ENCODE results near the gene CISH. TPM values are rescaled to one million over a fixed set of nuclear protein-coding genes. Genes with fewer than 3 reads are reported as not detected.

Gene CISH
- total RNA-seq, 2 experiments from 2014 or later = 192 to 193 TPM

GRCh38 chr3:50625231-50626182 lies 13.9 kb upstream of the CISH start:
- DNase-seq = no peak
- Mint-ChIP-seq H3K4me1 (peaks cover 77% of the 10 kb centered on the region), H3K36me3 (peaks cover 43% of the 10 kb centered on the region), H3K9me3 (no peaks in the 10 kb centered on the region), H3K4me3 (peak overlapping the region; percentile 4), H3K27me3 (no peaks in the 10 kb centered on the region), H3K27ac (peak overlapping the region; percentile 95)

GRCh38 chr3:50624634-50625033 lies 13.1 kb upstream of the CISH start:
- Mint-ChIP-seq H3K27me3 (no peaks in the 10 kb centered on the region), H3K4me1 (peaks cover 79% of the 10 kb centered on the region), H3K27ac (peak overlapping the region; percentile 95), H3K9me3 (no peaks in the 10 kb centered on the region), H3K36me3 (peaks cover 49% of the 10 kb centered on the region), H3K4me3 (peak overlapping the region; percentile 72)
- no peak for DNase-seq

GRCh38 chr3:50623840-50624474 lies 12.4 kb upstream of the CISH start:
- Mint-ChIP-seq H3K4me3 (peak overlapping the region; percentile 72), H3K27me3 (no peaks in the 10 kb centered on the region), H3K9me3 (no peaks in the 10 kb centered on the region), H3K36me3 (peaks cover 53% of the 10 kb centered on the region), H3K27ac (peak overlapping the region; percentile 95), H3K4me1 (peaks cover 81% of the 10 kb centered on the region)
- peak; percentile 75 for DNase-seq

GRCh38 chr3:50622881-50623280 lies 11.3 kb upstream of the CISH start:
- Mint-ChIP-seq H3K9me3 (no peaks in the 10 kb centered on the region), H3K4me3 (no peak overlapping the region), H3K36me3 (peaks cover 59% of the 10 kb centered on the region), H3K27ac (peak overlapping the region; percentile 95), H3K27me3 (no peaks in the 10 kb centered on the region), H3K4me1 (peaks cover 75% of the 10 kb centered on the region)
- no peak for DNase-seq

GRCh38 chr3:50620820-50621219 lies 9.2 kb upstream of the CISH start:
- peak overlapping the region; percentile 79 for H3K27ac Mint-ChIP-seq
- H3K4me3 Mint-ChIP-seq = peak overlapping the region; percentile 91
- H3K36me3 Mint-ChIP-seq = peaks cover 53% of the 10 kb centered on the region
- DNase-seq = no peak
- no peaks in the 10 kb centered on the region for H3K9me3 Mint-ChIP-seq
- H3K27me3 Mint-ChIP-seq = no peaks in the 10 kb centered on the region
- peaks cover 64% of the 10 kb centered on the region for H3K4me1 Mint-ChIP-seq

GRCh38 chr3:50620420-50620819 lies 8.8 kb upstream of the CISH start:
- H3K36me3 Mint-ChIP-seq = peaks cover 55% of the 10 kb centered on the region
- peak overlapping the region; percentile 91 for H3K4me3 Mint-ChIP-seq
- no peaks in the 10 kb centered on the region for H3K27me3 Mint-ChIP-seq
- H3K4me1 Mint-ChIP-seq = peaks cover 68% of the 10 kb centered on the region
- DNase-seq = no peak
- H3K9me3 Mint-ChIP-seq = no peaks in the 10 kb centered on the region
- H3K27ac Mint-ChIP-seq = peak overlapping the region; percentile 79

DNA sequence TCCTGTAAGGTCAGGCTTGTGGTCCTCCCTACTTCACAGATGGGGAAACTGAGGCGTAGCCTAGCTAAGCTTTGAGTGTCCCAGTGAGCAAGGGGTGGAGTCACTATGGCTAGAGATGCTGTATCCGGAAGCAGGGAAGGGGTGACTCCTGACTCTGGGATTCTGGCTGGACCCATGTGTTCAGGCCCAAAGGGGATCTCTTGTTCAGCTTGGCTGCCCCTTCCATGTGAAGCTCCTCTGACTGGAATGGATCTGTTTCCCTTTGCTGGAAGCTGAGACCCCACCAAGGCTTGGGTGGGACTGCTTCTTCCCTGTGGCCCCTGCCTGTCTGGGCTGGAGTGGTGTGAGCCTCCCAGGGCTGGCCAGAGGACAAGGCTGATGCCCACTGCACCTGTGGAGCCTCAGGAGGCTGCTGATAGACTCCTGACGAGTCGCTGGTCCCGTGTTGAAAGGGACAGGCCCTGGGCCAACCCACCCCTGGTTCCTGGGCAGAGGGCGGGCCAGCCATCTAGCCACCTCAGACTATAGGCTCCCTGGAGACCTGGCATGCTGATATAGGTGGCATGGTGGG lies 6.4 kb upstream of the CISH start:
- Mint-ChIP-seq H3K36me3 (peaks cover 58% of the 10 kb centered on the region), H3K4me1 (peaks cover 62% of the 10 kb centered on the region), H3K4me3 (peak overlapping the region; percentile 91), H3K27me3 (no peaks in the 10 kb centered on the region), H3K27ac (peak overlapping the region; percentile 93), H3K9me3 (no peaks in the 10 kb centered on the region)
- no peak for DNase-seq

GRCh38 chr3:50617096-50617791 lies 5.7 kb upstream of the CISH start, which contains the start of gene MAPKAPK3:
MAPKAPK3 (plus strand) TSS chr3:50617151; CDS start chr3:50617566, 415 bp downstream.
- H3K4me1 Mint-ChIP-seq = peaks cover 60% of the 10 kb centered on the region
- DNase-seq = peak; percentile 40

GRCh38 chr3:50616770-50617095 lies 5.2 kb upstream of the CISH start:
- peaks cover 66% of the 10 kb centered on the region for H3K36me3 Mint-ChIP-seq

More at GRCh38 chr3:50617096-50617791, 5.7 kb upstream of the CISH start, which contains the start of gene MAPKAPK3:
- H3K9me3 Mint-ChIP-seq = no peaks in the 10 kb centered on the region
- peaks cover 4% of the 10 kb centered on the region for H3K27me3 Mint-ChIP-seq
- H3K36me3 Mint-ChIP-seq = peaks cover 61% of the 10 kb centered on the region
- H3K4me3 Mint-ChIP-seq = peak within 1 kb of the TSS; percentile 92
- peak within 1 kb of the TSS; percentile 95 for H3K27ac Mint-ChIP-seq

GRCh38 chr3:50616003-50616769 lies 4.6 kb upstream of the CISH start:
- Mint-ChIP-seq H3K36me3 (peaks cover 70% of the 10 kb centered on the region), H3K4me1 (peaks cover 60% of the 10 kb centered on the region), H3K4me3 (peak overlapping the region; percentile 92), H3K27me3 (peaks cover 9% of the 10 kb centered on the region), H3K9me3 (no peaks in the 10 kb centered on the region), H3K27ac (peak overlapping the region; percentile 95)
- DNase-seq = peak; percentile 85

More at GRCh38 chr3:50616770-50617095, 5.2 kb upstream of the CISH start:
- Mint-ChIP-seq H3K9me3 (no peaks in the 10 kb centered on the region), H3K4me1 (peaks cover 61% of the 10 kb centered on the region), H3K27me3 (peaks cover 9% of the 10 kb centered on the region), H3K27ac (peak overlapping the region; percentile 95), H3K4me3 (peak overlapping the region; percentile 92)
- peak; percentile 96 for DNase-seq

- DNase-seq = no peak
- Mint-ChIP-seq H3K27ac (peak overlapping the region; percentile 95), H3K36me3 (peaks cover 71% of the 10 kb centered on the region), H3K27me3 (peaks cover 9% of the 10 kb centered on the region), H3K4me1 (peaks cover 54% of the 10 kb centered on the region), H3K4me3 (peak overlapping the region; percentile 92), H3K9me3 (no peaks in the 10 kb centered on the region)
Measured at GRCh38 chr3:50615190-50615589, 3.6 kb upstream of the CISH start.

DNA sequence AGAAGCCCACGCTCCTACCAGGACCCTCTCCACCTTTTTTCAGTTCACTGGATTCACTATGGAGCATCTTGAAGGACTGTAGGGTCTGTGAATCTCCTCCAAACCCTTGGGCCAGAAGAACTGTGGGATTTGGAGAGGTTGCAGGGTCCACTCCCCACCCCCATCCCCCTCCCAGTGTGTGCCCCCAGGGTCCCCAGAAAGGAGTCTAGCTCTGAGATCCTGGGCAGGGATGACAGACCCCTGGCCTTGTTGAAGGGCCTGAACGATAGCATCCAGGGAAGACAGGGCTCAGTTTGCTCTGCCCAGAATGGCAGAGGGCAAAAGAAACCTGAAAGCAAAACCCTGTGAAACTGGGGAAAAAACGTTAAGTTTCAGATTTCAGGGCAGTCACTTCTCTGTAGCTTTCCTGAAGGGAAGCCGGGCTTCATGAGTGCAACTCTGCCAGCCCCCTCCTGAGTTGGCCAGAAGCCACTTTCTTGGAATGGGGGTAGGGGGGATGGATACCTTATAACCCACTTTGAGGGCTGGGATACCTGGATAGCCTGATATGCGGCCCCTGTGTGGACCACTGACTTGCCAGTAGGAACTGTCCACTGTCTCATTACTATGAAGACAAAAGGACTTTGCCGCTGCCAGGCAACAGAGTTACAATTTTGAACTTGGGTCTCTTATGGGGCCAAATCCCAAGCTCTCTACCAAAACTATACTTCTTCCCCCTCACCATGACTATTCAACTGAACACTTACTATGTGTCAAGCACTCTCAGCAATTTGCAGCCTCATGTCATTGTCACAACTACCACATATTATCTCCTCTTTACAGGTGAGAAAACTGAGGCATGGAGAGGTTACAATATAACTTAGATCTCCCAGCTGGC lies 1.6 kb upstream of the CISH start:
- Mint-ChIP-seq H3K27me3 (peaks cover 9% of the 10 kb centered on the region), H3K27ac (peak overlapping the region; percentile 98), H3K36me3 (peaks cover 73% of the 10 kb centered on the region), H3K4me3 (peak overlapping the region; percentile 92), H3K4me1 (peaks cover 48% of the 10 kb centered on the region), H3K9me3 (no peaks in the 10 kb centered on the region)
- no peak for DNase-seq

GRCh38 chr3:50612234-50612882 lies 784 bp upstream of the CISH start:
- H3K4me3 Mint-ChIP-seq = peak overlapping the region; percentile 92
- H3K36me3 Mint-ChIP-seq = peaks cover 77% of the 10 kb centered on the region
- peaks cover 9% of the 10 kb centered on the region for H3K27me3 Mint-ChIP-seq
- H3K27ac Mint-ChIP-seq = peak overlapping the region; percentile 98
- no peak for DNase-seq
- H3K9me3 Mint-ChIP-seq = no peaks in the 10 kb centered on the region
- peaks cover 55% of the 10 kb centered on the region for H3K4me1 Mint-ChIP-seq

All from activated naive CD8-positive, alpha-beta T cell treated with anti-CD3 and anti-CD28 coated beads for 36 hours (primary cell).